Neural crest cell (in vitro differentiated cells): Measurements from ENCODE around the gene ZBTB44. TPM values are rescaled to one million over a fixed set of nuclear protein-coding genes. Genes with fewer than 3 reads are reported as not detected.

ENCODE experiments used
- DNase-seq: peaks from one replicate; pipeline ENCODE4 v3.0.0; 2021; ENCODE audit warnings: low read depth, mixed read lengths, low spot score
- H3K27ac Mint-ChIP-seq: one replicate; pipeline ENCODE4 v1.8.0; 2021; ENCODE audit warnings: mild to moderate bottlenecking, mixed read lengths; ENCODE audit not compliant: unreplicated experiment
- H3K27me3 Mint-ChIP-seq: 2 replicates; pipeline ENCODE4 v1.8.0; 2021; ENCODE audit warnings: low read depth, mild to moderate bottlenecking, mixed read lengths
- H3K36me3 Mint-ChIP-seq: 2 replicates; pipeline ENCODE4 v1.8.0; 2021; ENCODE audit warnings: low read depth, mild to moderate bottlenecking, mixed read lengths
- H3K4me1 Mint-ChIP-seq: 2 replicates; pipeline ENCODE4 v1.8.0; 2021; ENCODE audit warnings: mixed read lengths
- H3K4me3 Mint-ChIP-seq: one replicate; pipeline ENCODE4 v1.8.0; 2021; ENCODE audit warnings: mild to moderate bottlenecking, mixed read lengths
- H3K9me3 Mint-ChIP-seq: 2 replicates; pipeline ENCODE4 v1.8.0; 2021; ENCODE audit warnings: mixed read lengths
- CTCF ChIP-seq: fragments of 200-600 bp; sonication (generic); conservative IDR thresholded peaks from 2 replicates; pipeline ENCODE4 v1.5.0; 2021; ENCODE audit warnings: antibody characterized with exemption, mild to moderate bottlenecking
- total RNA-seq: library from RNA; stranded (reverse); gene quantifications from 2 replicates; pipeline ENCODE4 v1.2.1, GENCODE V29; 2021

The ZBTB44 gene
- total RNA-seq, 1 donor from 2014 or later = 28.1 TPM

GRCh38 chr11:130202009-130202817, 112.5 kb downstream of the ZBTB44 start:
- TF ChIP-seq CTCF = no peak
- Mint-ChIP-seq H3K4me1 (no peaks in the 10 kb centered on the region), H3K27me3 (no peaks in the 10 kb centered on the region), H3K4me3 (no peak overlapping the region), H3K9me3 (no peaks in the 10 kb centered on the region), H3K27ac (no peak overlapping the region), H3K36me3 (no peaks in the 10 kb centered on the region)
- no peak for DNase-seq

- DNase-seq = no peak
- H3K27ac Mint-ChIP-seq = no peak overlapping the region
- no peaks in the 10 kb centered on the region for H3K4me1 Mint-ChIP-seq
- no peaks in the 10 kb centered on the region for H3K36me3 Mint-ChIP-seq
- H3K4me3 Mint-ChIP-seq = no peak overlapping the region
- H3K9me3 Mint-ChIP-seq = no peaks in the 10 kb centered on the region
- TF ChIP-seq CTCF = no peak
- H3K27me3 Mint-ChIP-seq = no peaks in the 10 kb centered on the region
Measured at GRCh38 chr11:130201026-130201425, 113.7 kb downstream of the ZBTB44 start.

- no peak for TF ChIP-seq CTCF
- H3K36me3 Mint-ChIP-seq = no peaks in the 10 kb centered on the region
- no peak for DNase-seq
- no peak overlapping the region for H3K4me3 Mint-ChIP-seq
- H3K27ac Mint-ChIP-seq = no peak overlapping the region
- no peaks in the 10 kb centered on the region for H3K9me3 Mint-ChIP-seq
- H3K27me3 Mint-ChIP-seq = no peaks in the 10 kb centered on the region
- H3K4me1 Mint-ChIP-seq = no peaks in the 10 kb centered on the region
Measured at GRCh38 chr11:130199792-130200191, 114.9 kb downstream of the ZBTB44 start.

- no peak overlapping the region for H3K4me3 Mint-ChIP-seq
- no peak overlapping the region for H3K27ac Mint-ChIP-seq
- H3K27me3 Mint-ChIP-seq = no peaks in the 10 kb centered on the region
- H3K36me3 Mint-ChIP-seq = no peaks in the 10 kb centered on the region
- TF ChIP-seq CTCF = no peak
- no peaks in the 10 kb centered on the region for H3K4me1 Mint-ChIP-seq
- no peak for DNase-seq
- no peaks in the 10 kb centered on the region for H3K9me3 Mint-ChIP-seq
Measured at GRCh38 chr11:130198964-130199363, 115.8 kb downstream of the ZBTB44 start.

- no peaks in the 10 kb centered on the region for H3K27me3 Mint-ChIP-seq
- no peak for TF ChIP-seq CTCF
- no peak for DNase-seq
- no peaks in the 10 kb centered on the region for H3K4me1 Mint-ChIP-seq
- H3K9me3 Mint-ChIP-seq = no peaks in the 10 kb centered on the region
- H3K36me3 Mint-ChIP-seq = no peaks in the 10 kb centered on the region
- no peak overlapping the region for H3K4me3 Mint-ChIP-seq
- H3K27ac Mint-ChIP-seq = no peak overlapping the region
Measured at GRCh38 chr11:130198292-130198691, 116.4 kb downstream of the ZBTB44 start.
